ENCODE results near the gene RERE.

RERE gene

DNA sequence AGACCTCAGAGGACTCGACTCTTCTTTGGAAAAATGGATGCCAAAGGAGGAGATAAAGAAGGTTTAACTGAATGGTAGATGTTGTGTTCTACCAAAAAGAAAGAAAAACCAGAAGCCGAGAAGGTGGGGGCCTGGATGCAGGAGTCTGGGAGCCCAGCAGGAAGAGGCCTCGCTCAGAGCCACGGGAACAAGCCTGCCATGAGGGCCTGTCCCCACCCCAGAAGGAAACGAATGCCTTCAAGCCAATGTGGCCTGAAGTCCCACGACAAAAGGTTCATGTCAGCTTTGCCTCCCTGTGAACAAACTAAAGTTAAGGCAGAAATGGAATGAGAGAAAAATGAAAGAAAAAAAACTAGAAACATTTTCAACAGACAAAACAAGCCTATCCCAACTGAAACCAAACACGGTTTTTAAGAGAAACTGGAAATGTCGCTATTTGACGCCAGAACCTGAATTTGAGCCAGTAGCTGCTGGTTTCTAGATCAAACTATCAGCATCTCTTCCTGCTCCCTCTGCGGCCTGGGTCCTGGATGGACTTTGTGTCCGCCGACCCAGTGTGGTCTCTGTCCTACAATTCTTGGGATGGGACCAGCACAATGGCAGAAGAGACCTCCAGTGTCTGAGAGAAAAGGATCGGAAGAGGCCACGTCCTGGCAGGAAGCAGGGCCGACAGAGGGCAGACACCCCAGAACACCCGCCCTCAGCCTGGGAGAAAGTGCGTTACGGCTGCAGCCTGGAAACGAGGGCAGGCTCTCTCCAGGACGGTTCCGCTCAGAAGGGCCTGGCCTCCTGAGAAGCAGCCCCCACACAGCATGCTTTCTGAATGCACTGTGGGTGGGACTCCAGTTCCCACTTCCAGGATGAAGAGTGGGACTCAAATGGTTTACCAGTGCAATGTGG is 464.3 kb downstream of the RERE start:
- H3K9ac ChIP-seq (ENCODE audit: low read length), result no peak overlapping the region
- no peaks in the 10 kb centered on the region for H3K27me3 ChIP-seq (ENCODE audit: control insufficient read depth, insufficient read depth, low read length)
- H3K9me3 ChIP-seq (ENCODE audit: control insufficient read depth, insufficient read depth, low read depth, low read length), result no peaks in the 10 kb centered on the region
- H3K27ac ChIP-seq (ENCODE audit: low read depth, low read length), result no peak overlapping the region
- no peak overlapping the region for H3K4me3 ChIP-seq (ENCODE audit: low read depth, low read length)
- peaks cover 51% of the 10 kb centered on the region for H3K36me3 ChIP-seq (ENCODE audit: control insufficient read depth, insufficient read depth, low read length)
- H3K4me1 ChIP-seq (ENCODE audit: control insufficient read depth, insufficient read depth, low read length), result peaks cover 13% of the 10 kb centered on the region; the same call in 1 of the 2 replicates

DNA sequence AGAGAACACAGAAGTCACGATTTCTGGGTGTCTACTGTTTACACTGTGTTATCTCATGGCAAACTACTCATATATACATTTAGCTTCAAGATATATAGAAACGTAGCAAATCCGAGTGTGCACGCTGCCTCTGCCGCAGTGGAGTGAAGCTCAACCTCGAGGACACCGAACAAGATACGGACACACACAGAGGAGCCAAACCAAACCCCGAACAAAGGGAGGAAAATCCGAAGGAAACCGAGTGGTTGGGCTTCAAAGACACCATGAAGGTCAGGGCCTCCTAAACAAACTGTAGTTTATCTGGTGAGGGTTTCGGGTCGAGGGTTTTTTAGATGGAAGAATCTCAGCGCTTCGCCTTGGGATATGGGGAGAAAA is 465.0 kb downstream of the RERE start:
- Histone ChIP-seq H3K4me3 (ENCODE audit: low read depth, low read length) (no peak overlapping the region), H3K27ac (ENCODE audit: low read depth, low read length) (no peak overlapping the region), H3K9me3 (ENCODE audit: control insufficient read depth, insufficient read depth, low read depth, low read length) (no peaks in the 10 kb centered on the region), H3K36me3 (ENCODE audit: control insufficient read depth, insufficient read depth, low read length) (peaks cover 44% of the 10 kb centered on the region), H3K9ac (ENCODE audit: low read length) (no peak overlapping the region), H3K27me3 (ENCODE audit: control insufficient read depth, insufficient read depth, low read length) (no peaks in the 10 kb centered on the region), H3K4me1 (ENCODE audit: control insufficient read depth, insufficient read depth, low read length) (peaks cover 18% of the 10 kb centered on the region; the same call in 1 of the 2 replicates)

DNA sequence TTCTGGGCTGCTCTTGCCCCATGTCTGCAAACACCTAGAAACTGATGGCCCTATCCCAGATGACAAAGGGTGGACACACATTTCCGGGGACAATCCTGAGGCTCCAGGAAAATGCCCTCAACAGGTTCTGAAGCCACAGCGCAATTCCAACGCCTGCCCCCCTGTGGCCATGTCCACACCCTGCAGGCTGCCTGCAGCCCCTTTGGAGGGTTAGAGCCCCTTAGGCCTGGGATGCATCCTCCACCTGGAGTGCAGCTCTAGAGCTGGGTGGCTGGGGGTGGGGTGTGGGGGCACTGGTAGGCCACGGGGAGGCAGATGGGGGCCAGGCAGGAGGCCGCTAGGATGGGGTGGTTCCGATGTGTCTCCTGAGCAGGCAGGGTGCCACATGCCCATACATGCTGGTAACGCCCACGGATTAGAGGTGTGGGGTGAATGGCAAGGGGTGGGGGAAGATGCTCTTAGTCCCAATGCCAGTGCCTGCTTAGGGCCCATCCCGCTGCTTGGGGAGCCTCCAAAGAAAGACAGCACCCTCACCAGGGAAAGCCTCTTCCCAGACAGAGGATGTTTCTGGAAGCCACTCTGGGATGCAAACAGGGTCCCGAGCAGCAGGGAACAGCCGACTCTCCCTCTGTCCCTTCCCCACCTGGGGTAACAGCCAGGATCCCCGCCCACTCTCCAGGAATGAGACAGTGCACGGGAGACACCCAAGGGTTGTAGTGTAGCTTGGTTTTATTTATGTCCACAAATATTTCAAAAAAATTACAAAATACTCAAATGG is 465.6 kb downstream of the RERE start:
- no peak overlapping the region for H3K27ac ChIP-seq (ENCODE audit: low read depth, low read length)
- no peaks in the 10 kb centered on the region for H3K9me3 ChIP-seq (ENCODE audit: control insufficient read depth, insufficient read depth, low read depth, low read length)
- H3K27me3 ChIP-seq (ENCODE audit: control insufficient read depth, insufficient read depth, low read length), result no peaks in the 10 kb centered on the region
- H3K36me3 ChIP-seq (ENCODE audit: control insufficient read depth, insufficient read depth, low read length), result peaks cover 39% of the 10 kb centered on the region
- H3K4me3 ChIP-seq (ENCODE audit: low read depth, low read length), result no peak overlapping the region
- no peak overlapping the region for H3K9ac ChIP-seq (ENCODE audit: low read length)
- peaks cover 18% of the 10 kb centered on the region; the same call in 1 of the 2 replicates for H3K4me1 ChIP-seq (ENCODE audit: control insufficient read depth, insufficient read depth, low read length)

DNA sequence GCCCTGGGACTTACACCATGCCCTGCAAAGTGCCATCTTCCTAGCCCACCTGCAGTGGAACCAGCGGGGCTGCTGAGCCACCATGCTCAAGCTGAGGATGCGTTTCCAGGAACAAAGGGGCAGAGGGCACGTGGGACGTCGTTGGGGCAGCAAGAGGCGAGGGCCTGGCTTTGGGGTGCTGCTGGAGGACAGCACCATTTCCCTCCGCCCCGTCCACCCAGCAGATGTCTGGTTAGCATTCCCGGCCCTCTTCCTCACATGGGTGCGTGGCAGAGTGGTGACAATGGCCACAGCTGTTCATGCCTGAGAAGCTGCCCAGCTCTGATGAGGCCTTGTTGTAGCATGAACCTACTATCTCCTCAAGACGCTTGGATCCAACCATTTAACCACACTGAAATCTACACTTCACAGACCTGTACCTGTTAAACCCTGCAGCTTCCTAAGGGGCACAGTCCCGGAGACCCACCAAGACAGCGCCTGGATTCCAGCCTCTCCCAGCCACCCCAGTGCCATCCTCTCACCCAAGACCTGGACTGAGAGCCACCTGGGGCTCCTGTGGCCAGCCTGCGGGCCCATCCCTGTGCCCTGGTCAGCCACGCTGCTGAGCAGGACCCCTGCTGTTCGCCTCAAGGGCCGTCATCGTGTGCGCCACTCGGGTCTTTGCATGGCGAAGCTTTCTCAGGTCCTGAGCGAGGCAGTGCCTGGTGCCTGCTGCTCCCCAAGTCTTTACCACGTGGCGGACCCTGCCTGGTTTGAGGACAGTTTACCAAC is 466.3 kb downstream of the RERE start:
- Histone ChIP-seq H3K27ac (ENCODE audit: low read depth, low read length) (no peak overlapping the region), H3K9ac (ENCODE audit: low read length) (no peak overlapping the region), H3K4me1 (ENCODE audit: control insufficient read depth, insufficient read depth, low read length) (peaks cover 18% of the 10 kb centered on the region; the same call in 1 of the 2 replicates), H3K36me3 (ENCODE audit: control insufficient read depth, insufficient read depth, low read length) (peaks cover 31% of the 10 kb centered on the region), H3K27me3 (ENCODE audit: control insufficient read depth, insufficient read depth, low read length) (no peaks in the 10 kb centered on the region), H3K9me3 (ENCODE audit: control insufficient read depth, insufficient read depth, low read depth, low read length) (no peaks in the 10 kb centered on the region), H3K4me3 (ENCODE audit: low read depth, low read length) (no peak overlapping the region)

DNA sequence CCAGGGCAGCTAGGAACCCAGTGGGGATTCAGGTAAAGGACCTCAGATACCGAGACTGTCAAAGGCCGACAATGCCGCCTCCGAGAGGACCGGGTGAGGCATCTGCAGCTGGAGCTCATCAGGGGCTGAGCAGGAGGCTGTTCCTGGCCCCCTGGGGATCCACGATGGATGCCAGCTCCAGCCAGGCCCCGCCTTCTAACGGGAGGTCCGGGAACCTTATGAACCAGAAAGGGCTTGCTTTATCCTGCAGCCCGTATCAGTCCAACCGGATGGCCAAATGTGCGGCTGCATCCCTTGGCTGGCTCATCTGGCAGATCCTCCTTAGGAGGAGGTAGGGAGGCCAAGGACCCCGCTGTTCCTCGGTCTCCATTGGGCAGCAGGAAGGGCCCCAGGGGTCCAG is 467.5 kb downstream of the RERE start:
- Histone ChIP-seq H3K9me3 (ENCODE audit: control insufficient read depth, insufficient read depth, low read depth, low read length) (no peaks in the 10 kb centered on the region), H3K27me3 (ENCODE audit: control insufficient read depth, insufficient read depth, low read length) (no peaks in the 10 kb centered on the region), H3K27ac (ENCODE audit: low read depth, low read length) (no peak overlapping the region), H3K9ac (ENCODE audit: low read length) (no peak overlapping the region), H3K4me3 (ENCODE audit: low read depth, low read length) (no peak overlapping the region), H3K36me3 (ENCODE audit: control insufficient read depth, insufficient read depth, low read length) (peaks cover 19% of the 10 kb centered on the region), H3K4me1 (ENCODE audit: control insufficient read depth, insufficient read depth, low read length) (peaks cover 18% of the 10 kb centered on the region; the same call in 1 of the 2 replicates)

DNA sequence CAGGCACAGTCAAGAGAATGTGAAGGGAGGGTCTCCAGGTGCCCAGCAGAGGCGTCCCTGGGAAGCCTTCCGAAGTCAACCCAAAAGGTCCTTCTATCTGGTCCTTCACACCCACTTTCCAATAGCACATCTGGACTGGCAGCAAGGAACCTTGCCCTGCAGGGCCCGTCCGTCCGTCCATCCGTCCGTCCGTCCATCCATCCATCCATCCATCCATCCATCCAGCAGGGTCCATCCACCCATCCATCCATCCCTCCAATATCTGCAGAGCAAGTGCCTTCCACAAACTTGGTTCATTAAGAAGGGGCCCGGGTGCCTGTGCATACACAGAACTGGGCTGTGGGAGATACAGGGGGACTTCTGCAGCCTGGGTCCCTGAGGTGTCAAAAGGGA is 468.0 kb downstream of the RERE start:
- Histone ChIP-seq H3K4me3 (ENCODE audit: low read depth, low read length) (no peak overlapping the region), H3K9ac (ENCODE audit: low read length) (no peak overlapping the region), H3K27ac (ENCODE audit: low read depth, low read length) (no peak overlapping the region), H3K36me3 (ENCODE audit: control insufficient read depth, insufficient read depth, low read length) (peaks cover 18% of the 10 kb centered on the region), H3K9me3 (ENCODE audit: control insufficient read depth, insufficient read depth, low read depth, low read length) (no peaks in the 10 kb centered on the region), H3K27me3 (ENCODE audit: control insufficient read depth, insufficient read depth, low read length) (no peaks in the 10 kb centered on the region), H3K4me1 (ENCODE audit: control insufficient read depth, insufficient read depth, low read length) (peaks cover 18% of the 10 kb centered on the region; the same call in 1 of the 2 replicates)

DNA sequence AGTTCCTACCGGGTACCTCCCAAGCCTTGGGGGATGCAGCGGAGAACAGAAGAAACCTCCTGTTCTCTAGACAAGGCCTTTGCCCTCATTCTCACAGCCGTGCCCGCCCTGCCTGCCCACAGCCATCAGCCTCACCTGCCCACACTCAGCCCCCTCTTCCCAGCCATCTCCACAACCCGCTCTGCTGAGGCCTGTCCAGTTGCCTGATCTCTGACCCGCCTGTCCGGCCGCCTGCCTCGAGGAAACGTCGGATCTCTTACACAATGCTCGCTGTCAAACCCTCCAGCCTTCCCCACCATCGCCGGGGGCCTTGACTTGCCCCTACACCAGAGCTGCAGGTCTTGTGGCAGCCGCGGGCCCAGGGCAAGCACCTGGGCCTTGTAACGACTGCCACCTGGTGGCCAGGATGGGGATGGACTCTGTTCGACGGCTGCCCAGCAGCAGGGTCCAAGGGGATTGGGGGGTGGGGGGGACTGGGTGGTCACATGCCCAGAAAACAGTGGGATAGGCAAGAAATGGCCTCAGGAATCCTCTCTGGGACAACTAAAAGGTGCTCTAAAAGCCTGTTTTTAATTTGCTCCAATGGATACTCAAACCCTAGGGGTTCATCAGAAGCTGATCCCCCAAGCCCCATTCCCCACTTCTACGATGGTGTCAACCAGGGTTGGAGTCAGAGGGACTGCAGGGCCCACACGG is 468.5 kb downstream of the RERE start:
- no peaks in the 10 kb centered on the region for H3K9me3 ChIP-seq (ENCODE audit: control insufficient read depth, insufficient read depth, low read depth, low read length)
- H3K27ac ChIP-seq (ENCODE audit: low read depth, low read length), result no peak overlapping the region
- H3K36me3 ChIP-seq (ENCODE audit: control insufficient read depth, insufficient read depth, low read length), result peaks cover 15% of the 10 kb centered on the region
- H3K4me3 ChIP-seq (ENCODE audit: low read depth, low read length), result no peak overlapping the region
- H3K9ac ChIP-seq (ENCODE audit: low read length), result no peak overlapping the region
- no peaks in the 10 kb centered on the region for H3K27me3 ChIP-seq (ENCODE audit: control insufficient read depth, insufficient read depth, low read length)
- peaks cover 18% of the 10 kb centered on the region; the same call in 1 of the 2 replicates for H3K4me1 ChIP-seq (ENCODE audit: control insufficient read depth, insufficient read depth, low read length)

DNA sequence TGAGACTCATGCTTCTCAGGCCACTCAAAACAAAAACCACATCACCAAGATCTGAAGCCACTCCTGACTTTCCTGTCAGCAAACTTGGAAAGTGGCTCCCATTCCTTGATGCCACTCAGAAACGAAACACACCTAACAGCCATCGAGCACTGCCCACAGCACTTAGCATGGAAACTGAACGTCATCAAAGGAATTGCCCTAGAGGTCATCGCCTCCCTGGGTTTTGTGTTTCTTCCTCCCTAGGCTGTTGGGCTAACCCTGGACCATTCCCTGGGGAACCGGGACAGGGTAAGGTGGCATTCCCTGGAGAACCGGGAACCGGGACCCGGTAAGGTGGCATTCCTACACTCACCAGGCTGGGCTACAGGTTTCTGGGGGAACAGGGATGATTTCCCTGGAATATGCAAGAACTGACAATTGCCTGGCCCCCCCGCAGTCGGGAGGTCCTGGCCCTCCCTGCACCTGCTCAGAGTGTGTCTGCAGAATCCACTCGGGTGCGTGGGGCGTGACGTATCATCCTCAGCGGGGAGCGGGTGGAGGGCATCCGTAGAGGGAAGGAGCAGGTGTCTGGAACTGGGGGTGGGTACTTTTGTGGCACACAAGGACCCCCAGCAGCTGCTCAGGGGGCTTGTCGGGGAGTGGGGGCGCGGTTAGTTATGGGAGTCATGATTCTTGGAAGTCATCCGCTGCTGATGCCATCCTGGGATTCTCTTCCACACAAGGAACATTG is 469.2 kb downstream of the RERE start:
- H3K27ac ChIP-seq (ENCODE audit: low read depth, low read length), result no peak overlapping the region
- H3K4me3 ChIP-seq (ENCODE audit: low read depth, low read length), result no peak overlapping the region
- no peak overlapping the region for H3K9ac ChIP-seq (ENCODE audit: low read length)
- H3K27me3 ChIP-seq (ENCODE audit: control insufficient read depth, insufficient read depth, low read length), result no peaks in the 10 kb centered on the region
- peaks cover 8% of the 10 kb centered on the region; the same call in 1 of the 2 replicates for H3K36me3 ChIP-seq (ENCODE audit: control insufficient read depth, insufficient read depth, low read length)
- no peaks in the 10 kb centered on the region for H3K9me3 ChIP-seq (ENCODE audit: control insufficient read depth, insufficient read depth, low read depth, low read length)
- H3K4me1 ChIP-seq (ENCODE audit: control insufficient read depth, insufficient read depth, low read length), result peaks cover 18% of the 10 kb centered on the region; the same call in 1 of the 2 replicates

DNA sequence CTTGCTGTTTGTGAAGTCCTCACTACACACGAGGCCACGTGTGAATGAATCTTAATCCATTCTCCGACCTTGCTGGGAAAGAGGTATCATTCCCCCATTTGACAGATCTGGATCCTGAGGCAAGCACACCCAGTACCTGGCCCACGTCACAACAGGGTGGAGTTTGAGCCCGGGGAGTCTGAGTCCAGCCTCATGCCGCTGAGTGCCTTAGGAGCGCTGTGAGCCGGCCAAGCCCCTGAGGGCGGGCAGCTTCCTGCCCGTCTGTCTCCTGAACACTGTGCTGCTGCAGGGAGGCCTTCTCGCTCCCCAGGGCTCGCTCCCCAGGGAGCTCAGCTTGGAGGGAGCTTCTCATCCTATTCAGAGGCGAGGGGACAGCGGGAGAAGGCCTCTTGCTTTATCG is 469.8 kb downstream of the RERE start:
- 0 out of 2 replicates have a peak, but pooled peaks cover 4% of the 10 kb centered on the region for H3K36me3 ChIP-seq (ENCODE audit: control insufficient read depth, insufficient read depth, low read length)
- no peak overlapping the region for H3K4me3 ChIP-seq (ENCODE audit: low read depth, low read length)
- H3K27me3 ChIP-seq (ENCODE audit: control insufficient read depth, insufficient read depth, low read length), result no peaks in the 10 kb centered on the region
- H3K9me3 ChIP-seq (ENCODE audit: control insufficient read depth, insufficient read depth, low read depth, low read length), result no peaks in the 10 kb centered on the region
- no peak overlapping the region for H3K9ac ChIP-seq (ENCODE audit: low read length)
- H3K4me1 ChIP-seq (ENCODE audit: control insufficient read depth, insufficient read depth, low read length), result peaks cover 18% of the 10 kb centered on the region; the same call in 1 of the 2 replicates
- H3K27ac ChIP-seq (ENCODE audit: low read depth, low read length), result no peak overlapping the region

All from HUES6 (cell line).